22Rv1 (cell line): ENCODE data around the gene ATXN1.

ENCODE experiments used
- H3K27ac ChIP-seq: fragments of 450-650 bp; 2 replicates; pipeline ENCODE4 v1.5.1; 2017
- ZFX ChIP-seq: fragments of 450-650 bp; IDR thresholded peaks from 2 replicates; pipeline ENCODE4 v1.6.1; 2017; ENCODE audit warnings: antibody characterized with exemption, borderline replicate concordance
- TF ChIP-seq, protein P1 (sequence below): fragments of 450-650 bp; IDR thresholded peaks from 2 replicates; pipeline ENCODE4 v1.5.1; 2017; ENCODE audit warnings: mild to moderate bottlenecking

ATXN1 gene

GRCh38 chr6:16437095-16437494 is 324.2 kb downstream of the ATXN1 start:
- TF ChIP-seq, protein P1, sequence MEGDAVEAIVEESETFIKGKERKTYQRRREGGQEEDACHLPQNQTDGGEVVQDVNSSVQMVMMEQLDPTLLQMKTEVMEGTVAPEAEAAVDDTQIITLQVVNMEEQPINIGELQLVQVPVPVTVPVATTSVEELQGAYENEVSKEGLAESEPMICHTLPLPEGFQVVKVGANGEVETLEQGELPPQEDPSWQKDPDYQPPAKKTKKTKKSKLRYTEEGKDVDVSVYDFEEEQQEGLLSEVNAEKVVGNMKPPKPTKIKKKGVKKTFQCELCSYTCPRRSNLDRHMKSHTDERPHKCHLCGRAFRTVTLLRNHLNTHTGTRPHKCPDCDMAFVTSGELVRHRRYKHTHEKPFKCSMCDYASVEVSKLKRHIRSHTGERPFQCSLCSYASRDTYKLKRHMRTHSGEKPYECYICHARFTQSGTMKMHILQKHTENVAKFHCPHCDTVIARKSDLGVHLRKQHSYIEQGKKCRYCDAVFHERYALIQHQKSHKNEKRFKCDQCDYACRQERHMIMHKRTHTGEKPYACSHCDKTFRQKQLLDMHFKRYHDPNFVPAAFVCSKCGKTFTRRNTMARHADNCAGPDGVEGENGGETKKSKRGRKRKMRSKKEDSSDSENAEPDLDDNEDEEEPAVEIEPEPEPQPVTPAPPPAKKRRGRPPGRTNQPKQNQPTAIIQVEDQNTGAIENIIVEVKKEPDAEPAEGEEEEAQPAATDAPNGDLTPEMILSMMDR, result no peak
- no peak for TF ChIP-seq ZFX
- H3K27ac ChIP-seq, result no peak overlapping the region

DNA sequence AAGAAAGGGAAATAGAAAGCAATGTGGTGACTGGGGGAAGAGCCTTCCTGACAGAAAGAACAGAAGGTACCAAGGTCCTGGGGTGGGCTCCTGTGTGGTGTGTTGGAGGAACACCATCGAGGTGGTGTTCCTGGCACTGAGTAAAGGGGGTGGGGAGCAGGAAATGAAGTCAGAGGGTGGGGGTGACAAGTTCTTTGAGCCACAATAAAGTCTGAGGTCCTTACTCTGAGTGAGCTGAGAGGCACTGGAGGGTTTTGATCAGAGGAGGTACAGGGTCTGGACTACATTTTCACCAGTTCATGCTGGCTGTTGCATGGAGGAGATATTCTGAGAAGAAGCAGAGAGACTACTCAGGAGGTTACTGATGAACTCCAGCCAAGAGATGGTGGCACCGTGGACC is 324.7 kb downstream of the ATXN1 start:
- no peak for TF ChIP-seq ZFX
- TF ChIP-seq, protein P1, result no peak
- no peak overlapping the region for H3K27ac ChIP-seq

DNA sequence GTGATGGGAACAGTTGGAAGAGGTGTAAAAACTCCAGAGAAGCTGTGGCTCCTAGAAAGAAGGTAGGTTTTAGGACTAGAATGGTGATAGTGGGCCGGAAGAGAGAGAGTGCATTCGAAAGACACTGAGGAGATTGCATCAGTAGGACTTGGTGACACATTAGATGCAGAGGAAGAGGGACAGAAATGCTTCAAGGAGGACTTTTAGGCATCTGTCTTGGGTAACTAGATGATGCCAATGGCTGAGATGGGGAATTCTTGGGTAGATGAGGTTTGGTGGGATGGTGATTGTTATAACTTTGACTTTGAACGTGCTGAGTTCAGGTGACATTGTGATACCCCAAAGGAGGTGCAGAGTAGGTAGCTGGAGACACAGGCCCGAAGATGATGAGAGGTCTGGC is 326.4 kb downstream of the ATXN1 start:
- TF ChIP-seq, protein P1, result no peak
- TF ChIP-seq ZFX, result no peak
- no peak overlapping the region for H3K27ac ChIP-seq

GRCh38 chr6:16433338-16433890 is 327.8 kb downstream of the ATXN1 start:
- TF ChIP-seq, protein P1, result no peak
- no peak for TF ChIP-seq ZFX
- H3K27ac ChIP-seq, result no peak overlapping the region

- TF ChIP-seq, protein P1, result no peak
- no peak for TF ChIP-seq ZFX
- no peak overlapping the region for H3K27ac ChIP-seq
These were observed 328.9 kb downstream of the ATXN1 start for GRCh38 chr6:16432075-16433032.

- H3K27ac ChIP-seq, result no peak overlapping the region
- no peak for TF ChIP-seq ZFX
- TF ChIP-seq, protein P1, result no peak
These were observed 330.2 kb downstream of the ATXN1 start for GRCh38 chr6:16431106-16431505.
